Keratinocyte (primary cell): ENCODE results near the gene KRTAP10-8.

Source experiments
- CTCF ChIP-seq, 3 experiments: IDR thresholded peaks in 1 of 3; conservative IDR thresholded peaks in 1 of 3; optimal IDR thresholded peaks in 1 of 3; 2 replicates in 2 of 3; 3 replicates in 1 of 3; pipeline versions ENCODE3 to v1.5.1; 2011; ENCODE audit warnings: low read length in 3 of 3, mild to moderate bottlenecking in 3 of 3, moderate library complexity in 2 of 3, control low read depth in 1 of 3, inconsistent platforms in 1 of 3; ENCODE audit not compliant: insufficient read depth in 2 of 3; ENCODE audit errors: extremely low read depth in 1 of 3
- EZH2 ChIP-seq: IDR thresholded peaks from one replicate; pipeline ENCODE4 v1.6.1; 2012; ENCODE audit warnings: inconsistent platforms, mild to moderate bottlenecking, low read length, moderate library complexity

GRCh38 chr21:44643741-44644310 is 31.9 kb downstream of the KRTAP10-8 start:
- TF ChIP-seq CTCF (optimal IDR thresholded peaks at IDR 0.05 in 1 of 3, IDR thresholded peaks at IDR 0.05 in 1 of 3, conservative IDR thresholded peaks at IDR 0.05 in 1 of 3; ENCODE audit: extremely low read depth in 1 of 3, insufficient read depth in 2 of 3, low read length in 3 of 3), result no peak
- TF ChIP-seq EZH2, result no peak
